Measurements from ENCODE around the gene ARSA. TPM values are rescaled to one million over a fixed set of nuclear protein-coding genes. Genes with fewer than 3 reads are reported as not detected.

ARSA gene
- 10 to 100 TPM in 2 of 4 donors, 1 to 10 TPM in 2; 8.8 to 17.8 (median 10.2) TPM for total RNA-seq

DNA sequence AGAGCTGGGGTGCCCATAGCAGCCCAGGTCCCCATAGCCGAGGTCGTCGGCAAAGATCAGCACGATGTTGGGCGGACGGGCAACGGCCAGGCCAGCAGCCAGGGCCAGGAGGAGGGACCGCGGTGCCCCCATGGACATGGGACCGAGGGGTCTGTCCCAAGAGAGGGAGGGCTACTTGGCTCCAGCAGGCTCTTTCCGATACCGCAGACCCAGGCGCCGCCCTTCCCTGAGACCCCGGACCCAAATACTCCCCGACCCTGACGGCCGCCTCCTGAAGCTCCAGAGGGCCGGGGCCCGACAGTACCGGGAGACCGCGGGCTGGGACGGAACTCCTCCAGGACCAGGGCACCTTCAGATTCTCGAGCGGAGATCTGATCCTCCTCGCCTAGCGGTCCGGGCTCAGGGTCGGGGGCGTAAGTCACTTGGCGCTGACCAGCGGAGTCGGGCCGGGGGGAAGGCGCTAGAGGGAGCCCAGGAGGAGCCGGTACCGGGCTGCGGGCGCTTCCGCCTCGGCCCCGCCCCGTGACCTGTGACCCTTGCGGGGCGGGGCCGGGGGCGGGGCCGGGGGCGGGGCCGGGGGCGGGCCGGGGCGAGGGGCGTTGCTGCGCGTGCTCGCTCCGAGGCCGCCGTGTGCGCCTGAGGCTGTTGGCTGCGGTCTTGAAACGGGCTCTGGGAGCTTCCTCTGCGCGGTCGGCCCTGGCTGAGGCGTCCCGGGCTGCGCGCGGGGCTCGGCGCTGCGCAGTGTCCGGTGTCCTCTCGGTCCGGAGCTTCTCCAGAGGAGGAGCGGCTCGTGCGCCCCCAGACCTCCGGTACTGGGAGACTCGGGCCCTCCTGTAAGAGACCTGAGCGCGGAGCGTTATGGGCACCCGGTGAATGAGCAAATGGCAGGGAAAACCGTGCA, at the start of gene ARSA:
ARSA (minus strand) TSS at position 511 of the 901 bp plus-strand sequence; CDS start at position 138, 373 bp downstream.
- no peaks in the 10 kb centered on the region for H3K27me3 ChIP-seq
- DNase-seq = peak; percentile 69 to 80
- peaks cover 9 to 18% of the 10 kb centered on the region in 2 donors for H3K4me1 ChIP-seq
- in situ Hi-C loops (cut with MboI; ENCODE audit: low sequenced_read_pairs in 4 of 4) (no loop called here), intact Hi-C loops (cut with DNase I; ENCODE audit: low total_unique reads) (loop anchor here (1.0 to 5.0 kb wide), 2 partner anchors 44 to 101 kb away; partner anchors contain the start of gene SCO2)
- no peaks in the 10 kb centered on the region for H3K36me3 ChIP-seq
- peak within 1 kb of the TSS; percentile 84 to 91 (median 88) for H3K4me3 ChIP-seq
- no peaks in the 10 kb centered on the region for H3K9me3 ChIP-seq
- H3K27ac ChIP-seq = peak within 1 kb of the TSS; percentile 82 to 87 (median 84)
- ATAC-seq = peak; percentile 92 to 93
- TF ChIP-seq CTCF (IDR thresholded peaks at IDR 0.05 in 4 of 5, conservative IDR thresholded peaks at IDR 0.05 in 1 of 5) (peak in 3 of 5 experiments; percentile 15 to 44 (median 29)), POLR2A (IDR thresholded peaks at IDR 0.05) (peak; percentile 28 to 31)

DNA sequence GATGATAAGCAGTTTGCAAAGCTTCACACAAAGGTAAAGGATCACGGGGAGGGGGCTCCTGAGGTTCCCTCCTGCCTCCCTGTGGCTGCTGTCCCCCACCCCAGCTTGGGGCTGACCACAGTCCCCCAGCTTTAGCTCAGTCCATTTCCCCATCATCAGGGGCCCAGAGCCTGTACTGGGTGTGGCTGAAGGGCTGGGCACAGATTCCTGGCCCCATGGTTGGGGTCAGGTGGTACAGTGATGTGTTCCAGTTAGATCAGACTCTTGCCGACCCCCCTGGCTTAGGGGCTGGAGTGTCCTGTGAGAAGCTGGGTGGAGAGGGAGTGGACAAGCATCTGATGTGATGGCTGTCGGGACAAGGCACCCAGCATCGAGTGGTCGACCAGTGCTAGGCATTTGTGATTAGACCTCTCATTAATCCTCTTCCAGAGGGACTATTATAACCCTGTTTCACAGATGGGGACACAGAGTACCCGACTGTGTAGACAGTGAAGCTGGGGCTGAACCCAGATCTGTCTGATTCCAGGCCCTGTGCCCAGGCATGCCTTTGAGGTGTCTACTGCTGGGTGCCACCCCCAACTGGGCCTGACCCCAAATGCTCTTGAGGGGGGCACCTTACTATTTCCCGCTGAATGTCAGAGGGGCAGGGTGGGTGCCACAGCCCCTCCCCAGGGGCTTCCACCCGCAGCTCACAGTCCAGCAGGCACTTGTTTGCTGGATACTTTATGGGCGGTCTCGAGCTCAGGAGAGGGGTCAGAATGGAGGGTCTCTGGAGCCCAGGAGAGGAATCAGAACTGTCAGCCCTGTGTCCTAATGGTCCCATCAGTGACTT, 48.9 kb upstream of the ARSA start:
- in situ Hi-C loops (cut with MboI; ENCODE audit: low sequenced_read_pairs in 4 of 4) = no loop called here
- Histone ChIP-seq H3K36me3 (no peaks in the 10 kb centered on the region), H3K27me3 (peaks cover 14 to 32% (median 29%) of the 10 kb centered on the region in 3 donors), H3K4me3 (peak overlapping the region in 3 of 4 donors; percentile 21 to 49 (median 35)), H3K4me1 (no peaks in the 10 kb centered on the region), H3K9me3 (no peaks in the 10 kb centered on the region), H3K27ac (peak overlapping the region in 2 of 4 donors; percentile 36 to 39)
- no peak for DNase-seq
- intact Hi-C loops (cut with DNase I; ENCODE audit: low total_unique reads) = no loop called here
- no peak for ATAC-seq
- no peak for TF ChIP-seq CTCF (IDR thresholded peaks at IDR 0.05 in 4 of 5, conservative IDR thresholded peaks at IDR 0.05 in 1 of 5)
- no peak for TF ChIP-seq POLR2A (IDR thresholded peaks at IDR 0.05)

GRCh38 chr22:50676180-50676636, 48.3 kb upstream of the ARSA start:
- intact Hi-C loops (cut with DNase I; ENCODE audit: low total_unique reads) (no loop called here), in situ Hi-C loops (cut with MboI; ENCODE audit: low sequenced_read_pairs in 4 of 4) (no loop called here)
- Histone ChIP-seq H3K27me3 (peaks cover 14 to 35% (median 29%) of the 10 kb centered on the region in 3 donors), H3K4me1 (no peaks in the 10 kb centered on the region), H3K27ac (peak overlapping the region in 1 of 4 donors; percentile 17), H3K9me3 (no peaks in the 10 kb centered on the region), H3K36me3 (no peaks in the 10 kb centered on the region), H3K4me3 (peak overlapping the region; percentile 35 to 49 (median 39))
- DNase-seq = no peak
- TF ChIP-seq CTCF (IDR thresholded peaks at IDR 0.05 in 4 of 5, conservative IDR thresholded peaks at IDR 0.05 in 1 of 5) = no peak
- no peak for TF ChIP-seq POLR2A (IDR thresholded peaks at IDR 0.05)
- ATAC-seq = no peak

- Histone ChIP-seq H3K36me3 (no peaks in the 10 kb centered on the region), H3K4me3 (peak overlapping the region; percentile 35 to 49 (median 39)), H3K4me1 (peaks cover 0 to under 1% of the 10 kb centered on the region in 2 donors), H3K27me3 (peaks cover 15 to 38% (median 29%) of the 10 kb centered on the region in 3 donors), H3K27ac (no peak overlapping the region), H3K9me3 (no peaks in the 10 kb centered on the region)
- in situ Hi-C loops (cut with MboI; ENCODE audit: low sequenced_read_pairs in 4 of 4) (no loop called here), intact Hi-C loops (cut with DNase I; ENCODE audit: low total_unique reads) (no loop called here)
- ATAC-seq (no peak), DNase-seq (no peak)
- no peak for TF ChIP-seq POLR2A (IDR thresholded peaks at IDR 0.05)
- TF ChIP-seq CTCF (IDR thresholded peaks at IDR 0.05 in 4 of 5, conservative IDR thresholded peaks at IDR 0.05 in 1 of 5) = no peak
These were observed 47.7 kb upstream of the ARSA start for GRCh38 chr22:50675553-50676179.
